Measurements from ENCODE around the gene ERCC4.

DNA sequence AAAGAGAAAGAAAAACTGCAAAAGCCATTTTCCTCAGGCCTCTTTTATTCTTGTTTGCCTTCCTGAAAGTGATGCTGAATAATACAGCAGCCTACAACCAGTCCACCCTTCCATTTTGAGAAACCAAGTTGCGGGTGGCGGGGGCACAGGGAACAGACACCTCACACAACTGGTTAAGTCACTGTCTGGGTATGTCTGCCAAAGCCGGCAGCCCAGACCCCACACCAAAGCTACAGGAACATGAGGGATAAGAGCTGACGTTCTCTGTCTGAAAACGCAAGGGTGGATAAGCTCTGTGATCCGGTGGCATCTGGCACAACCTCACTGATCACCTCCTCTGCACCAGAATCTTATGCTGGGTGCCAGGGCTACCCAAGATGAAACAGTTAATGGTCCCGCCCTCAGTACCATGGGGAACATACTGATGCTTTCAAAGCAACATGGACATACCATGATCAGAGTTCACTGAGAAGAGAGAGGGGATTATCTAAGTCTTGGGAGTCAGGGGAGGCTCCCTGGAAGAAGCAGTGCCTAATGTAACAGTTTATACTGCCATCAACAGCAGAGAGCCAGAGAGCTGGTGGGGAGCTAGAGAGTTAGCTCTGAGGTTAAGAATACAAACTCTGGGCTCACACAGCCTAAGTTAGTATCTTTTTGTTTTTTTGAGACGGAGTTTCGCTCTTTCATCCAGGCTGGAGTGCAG lies 53.5 kb downstream of the ERCC4 start:
- TF ChIP-seq ZNF331 (CRISPR knock-in tag; IDR thresholded peaks at IDR 0.05; ENCODE audit: low read depth) (no peak), EZH2 (IDR thresholded peaks at IDR 0.05; ENCODE audit: low read depth, unreplicated experiment) (no peak), JUNB (IDR thresholded peaks at IDR 0.05; ENCODE audit: unreplicated experiment) (no peak), STAT1 (IDR thresholded peaks at IDR 0.05; ENCODE audit: unreplicated experiment) (no peak), POLR2AphosphoS5 (IDR thresholded peaks at IDR 0.05; ENCODE audit: low read depth) (no peak), EZH2phosphoT487 (IDR thresholded peaks at IDR 0.05; ENCODE audit: unreplicated experiment) (no peak)
- TF ChIP-seq, protein P1, sequence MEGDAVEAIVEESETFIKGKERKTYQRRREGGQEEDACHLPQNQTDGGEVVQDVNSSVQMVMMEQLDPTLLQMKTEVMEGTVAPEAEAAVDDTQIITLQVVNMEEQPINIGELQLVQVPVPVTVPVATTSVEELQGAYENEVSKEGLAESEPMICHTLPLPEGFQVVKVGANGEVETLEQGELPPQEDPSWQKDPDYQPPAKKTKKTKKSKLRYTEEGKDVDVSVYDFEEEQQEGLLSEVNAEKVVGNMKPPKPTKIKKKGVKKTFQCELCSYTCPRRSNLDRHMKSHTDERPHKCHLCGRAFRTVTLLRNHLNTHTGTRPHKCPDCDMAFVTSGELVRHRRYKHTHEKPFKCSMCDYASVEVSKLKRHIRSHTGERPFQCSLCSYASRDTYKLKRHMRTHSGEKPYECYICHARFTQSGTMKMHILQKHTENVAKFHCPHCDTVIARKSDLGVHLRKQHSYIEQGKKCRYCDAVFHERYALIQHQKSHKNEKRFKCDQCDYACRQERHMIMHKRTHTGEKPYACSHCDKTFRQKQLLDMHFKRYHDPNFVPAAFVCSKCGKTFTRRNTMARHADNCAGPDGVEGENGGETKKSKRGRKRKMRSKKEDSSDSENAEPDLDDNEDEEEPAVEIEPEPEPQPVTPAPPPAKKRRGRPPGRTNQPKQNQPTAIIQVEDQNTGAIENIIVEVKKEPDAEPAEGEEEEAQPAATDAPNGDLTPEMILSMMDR (conservative IDR thresholded peaks at IDR 0.05; ENCODE audit: low read depth in 2 of 2), result no peak
- TF ChIP-seq, protein P2, sequence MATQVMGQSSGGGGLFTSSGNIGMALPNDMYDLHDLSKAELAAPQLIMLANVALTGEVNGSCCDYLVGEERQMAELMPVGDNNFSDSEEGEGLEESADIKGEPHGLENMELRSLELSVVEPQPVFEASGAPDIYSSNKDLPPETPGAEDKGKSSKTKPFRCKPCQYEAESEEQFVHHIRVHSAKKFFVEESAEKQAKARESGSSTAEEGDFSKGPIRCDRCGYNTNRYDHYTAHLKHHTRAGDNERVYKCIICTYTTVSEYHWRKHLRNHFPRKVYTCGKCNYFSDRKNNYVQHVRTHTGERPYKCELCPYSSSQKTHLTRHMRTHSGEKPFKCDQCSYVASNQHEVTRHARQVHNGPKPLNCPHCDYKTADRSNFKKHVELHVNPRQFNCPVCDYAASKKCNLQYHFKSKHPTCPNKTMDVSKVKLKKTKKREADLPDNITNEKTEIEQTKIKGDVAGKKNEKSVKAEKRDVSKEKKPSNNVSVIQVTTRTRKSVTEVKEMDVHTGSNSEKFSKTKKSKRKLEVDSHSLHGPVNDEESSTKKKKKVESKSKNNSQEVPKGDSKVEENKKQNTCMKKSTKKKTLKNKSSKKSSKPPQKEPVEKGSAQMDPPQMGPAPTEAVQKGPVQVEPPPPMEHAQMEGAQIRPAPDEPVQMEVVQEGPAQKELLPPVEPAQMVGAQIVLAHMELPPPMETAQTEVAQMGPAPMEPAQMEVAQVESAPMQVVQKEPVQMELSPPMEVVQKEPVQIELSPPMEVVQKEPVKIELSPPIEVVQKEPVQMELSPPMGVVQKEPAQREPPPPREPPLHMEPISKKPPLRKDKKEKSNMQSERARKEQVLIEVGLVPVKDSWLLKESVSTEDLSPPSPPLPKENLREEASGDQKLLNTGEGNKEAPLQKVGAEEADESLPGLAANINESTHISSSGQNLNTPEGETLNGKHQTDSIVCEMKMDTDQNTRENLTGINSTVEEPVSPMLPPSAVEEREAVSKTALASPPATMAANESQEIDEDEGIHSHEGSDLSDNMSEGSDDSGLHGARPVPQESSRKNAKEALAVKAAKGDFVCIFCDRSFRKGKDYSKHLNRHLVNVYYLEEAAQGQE (IDR thresholded peaks at IDR 0.05; ENCODE audit: unreplicated experiment), result no peak
- TF ChIP-seq, protein P3, sequence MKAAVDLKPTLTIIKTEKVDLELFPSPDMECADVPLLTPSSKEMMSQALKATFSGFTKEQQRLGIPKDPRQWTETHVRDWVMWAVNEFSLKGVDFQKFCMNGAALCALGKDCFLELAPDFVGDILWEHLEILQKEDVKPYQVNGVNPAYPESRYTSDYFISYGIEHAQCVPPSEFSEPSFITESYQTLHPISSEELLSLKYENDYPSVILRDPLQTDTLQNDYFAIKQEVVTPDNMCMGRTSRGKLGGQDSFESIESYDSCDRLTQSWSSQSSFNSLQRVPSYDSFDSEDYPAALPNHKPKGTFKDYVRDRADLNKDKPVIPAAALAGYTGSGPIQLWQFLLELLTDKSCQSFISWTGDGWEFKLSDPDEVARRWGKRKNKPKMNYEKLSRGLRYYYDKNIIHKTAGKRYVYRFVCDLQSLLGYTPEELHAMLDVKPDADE (IDR thresholded peaks at IDR 0.05), result no peak

Measured in GM23338 (cell line).